ENCODE measurements around the gene NDST4. TPM values are rescaled to one million over a fixed set of nuclear protein-coding genes. Genes with fewer than 3 reads are reported as not detected.

The NDST4 gene
- polyA plus RNA-seq, 3 donors = 0.27 to 0.70 (median 0.53) TPM

DNA sequence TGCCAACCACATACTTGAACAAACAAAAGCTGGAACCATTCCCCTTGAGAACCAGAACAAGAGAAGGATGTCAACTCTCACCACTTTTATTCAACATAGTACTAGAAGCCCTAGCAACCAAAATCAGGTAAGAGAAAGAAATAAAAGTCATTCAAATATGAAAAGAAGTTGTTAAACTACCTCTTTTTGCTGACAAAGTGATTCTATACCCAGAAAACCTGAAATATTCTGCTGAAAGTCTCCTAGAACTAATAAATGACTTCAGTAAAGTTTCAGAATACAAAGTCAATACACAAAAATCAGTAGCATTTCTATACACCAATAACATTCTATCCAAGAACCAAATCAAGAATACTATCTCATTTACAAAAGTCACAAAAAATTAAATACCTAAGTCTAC is 327.9 kb downstream of the NDST4 start:
- no peak for DNase-seq

DNA sequence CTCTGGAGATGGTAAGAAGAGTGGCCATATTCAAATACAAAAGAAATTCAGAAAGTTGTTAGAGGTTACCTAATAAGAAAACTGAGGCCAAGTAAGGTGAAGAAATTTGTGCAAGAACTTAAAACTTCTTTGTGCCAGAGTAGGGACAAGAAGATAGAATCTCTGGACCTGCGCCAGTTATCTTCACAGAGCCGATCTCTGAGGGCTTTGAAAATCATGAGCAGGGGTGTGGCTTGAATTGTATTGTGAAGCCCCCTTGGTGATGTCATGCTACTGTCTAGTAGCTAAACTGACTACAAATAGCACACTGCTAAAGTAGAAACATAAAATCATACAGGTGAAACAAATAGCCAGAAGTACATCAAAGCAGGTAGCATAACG is 330.2 kb downstream of the NDST4 start:
- DNase-seq = no peak

DNA sequence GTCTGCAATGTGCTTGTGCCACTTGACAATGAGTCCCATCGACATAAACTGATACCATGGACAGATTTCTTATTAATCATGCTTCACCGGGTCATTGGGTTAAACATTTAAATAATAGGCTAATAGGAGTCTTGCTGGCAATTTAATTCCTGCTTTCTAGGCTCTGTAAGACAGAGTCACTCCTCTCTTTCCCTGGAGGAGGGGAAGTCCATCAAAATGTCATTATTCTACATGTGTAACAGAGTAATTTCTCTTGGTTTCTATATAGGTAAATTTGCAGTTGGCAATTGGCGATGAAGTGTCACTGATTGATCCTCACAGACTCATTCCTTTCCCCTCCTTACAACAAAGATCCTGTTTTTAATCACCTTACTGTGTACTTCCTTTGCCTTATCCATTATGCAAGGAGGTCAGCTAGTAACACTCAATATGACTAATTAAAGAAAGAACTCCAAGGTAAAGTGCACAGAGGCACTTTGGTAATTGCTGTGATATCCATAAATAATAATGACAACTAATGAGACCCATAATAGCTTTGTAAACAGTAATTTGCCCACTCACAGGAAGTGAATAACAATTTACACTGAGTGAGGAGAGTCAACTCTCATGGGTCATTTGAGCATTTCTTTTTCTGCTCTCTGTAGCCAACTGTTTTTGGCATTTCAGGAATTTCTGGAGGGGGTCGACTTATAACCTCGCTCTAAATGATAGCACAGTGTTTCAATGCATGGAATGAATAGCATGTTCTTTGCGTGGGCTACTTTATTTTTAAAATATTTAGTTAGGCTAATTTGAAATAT is 330.8 kb downstream of the NDST4 start:
- DNase-seq = no peak

GRCh38 chr4:114780205-114780604 is 333.2 kb downstream of the NDST4 start:
- peak; percentile 22 for DNase-seq
